Tibial artery (tissue), 4 donors: Measurements from ENCODE around the gene BICC1.

Source experiments
- DNase-seq, 2 donors: peaks; one replicate each; pipeline ENCODE4 v3.0.0-alpha.2; 2019
- H3K27ac ChIP-seq, 2 donors: fragments of 200-600 bp; sonication (generic) in 1 of 2; 1 replicate in 1 of 2; 2 replicates in 1 of 2; pipeline ENCODE4 v1.5.1; 2018 to 2019; ENCODE audit warnings: mild to moderate bottlenecking in 1 of 2
- H3K27me3 ChIP-seq, 2 donors: fragments of 200-600 bp; sonication (generic) in 1 of 2; one replicate each; pipeline versions ENCODE4 v1.5.1 to v1.6.0; 2016 to 2019
- H3K36me3 ChIP-seq, 3 donors: fragments of 200-600 bp; sonication (generic) in 2 of 3; one replicate each; pipeline ENCODE4 v1.5.1; 2016 to 2019; ENCODE audit warnings: mild to moderate bottlenecking in 2 of 3
- H3K4me1 ChIP-seq, 4 donors: fragments of 200-600 bp; sonication (generic) in 2 of 4; 1 replicate in 3 of 4; 2 replicates in 1 of 4; pipeline ENCODE4 v1.5.1; 2016 to 2019
- H3K4me3 ChIP-seq, 2 donors: fragments of 200-600 bp; sonication (generic) in 1 of 2; 1 replicate in 1 of 2; 2 replicates in 1 of 2; pipeline ENCODE4 v1.5.1; 2018 to 2019; ENCODE audit warnings: mild to moderate bottlenecking in 2 of 2
- H3K9me3 ChIP-seq, 3 donors: fragments of 200-600 bp; sonication (generic) in 1 of 3; one replicate each; pipeline ENCODE4 v1.5.1; 2016 to 2019
- CTCF ChIP-seq, 2 experiments: fragments of 200-600 bp in 1 of 2; fragments of 450-650 bp in 1 of 2; IDR thresholded peaks; one replicate each; pipeline ENCODE4 v1.5.1; 2017 to 2019; ENCODE audit warnings: antibody characterized with exemption in 2 of 2, mild to moderate bottlenecking in 1 of 2, moderate library complexity in 1 of 2
- intact Hi-C: fragments of 100-400 bp; cut with DNase I; formaldehyde crosslinking; loops from one replicate; pipeline ENCODE4 v1.15.0; 2023; ENCODE audit warnings: low total_unique reads

The BICC1 gene

DNA sequence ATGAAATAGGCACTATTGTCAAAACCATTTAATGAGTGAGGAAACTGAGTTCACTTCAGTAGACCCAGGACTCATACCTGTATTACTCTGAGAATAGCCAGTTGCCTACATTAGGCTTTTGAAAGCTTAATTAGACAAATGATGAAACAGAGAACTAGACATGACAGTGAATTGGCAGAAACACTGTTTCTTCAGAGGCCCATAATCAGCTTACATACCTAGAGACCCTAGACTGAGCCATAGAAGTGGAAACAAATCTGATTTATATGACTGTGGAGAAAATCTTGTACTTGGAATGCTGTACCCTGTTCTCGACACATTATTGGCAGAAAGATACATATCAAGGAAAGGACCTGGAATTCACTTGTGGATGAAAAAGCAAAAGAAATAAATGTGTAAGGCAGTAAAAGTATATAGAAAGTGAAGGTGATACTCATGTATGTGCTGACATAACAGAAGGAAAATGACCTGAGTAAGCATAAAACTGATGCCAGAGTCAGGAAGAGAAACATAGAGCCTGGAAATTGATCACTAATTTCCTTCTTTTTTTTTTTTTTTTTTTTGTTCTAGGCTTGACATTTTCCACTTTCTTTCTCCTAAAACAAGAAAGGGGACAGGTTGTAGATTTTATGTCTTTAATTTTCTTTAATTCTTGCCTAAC is 251.5 kb downstream of the BICC1 start:
- DNase-seq: no peak
- TF ChIP-seq CTCF (IDR thresholded peaks at IDR 0.05): no peak
- intact Hi-C loops: no loop called here
- Histone ChIP-seq H3K4me1 (no peaks in the 10 kb centered on the region), H3K9me3 (peaks cover 0 to 10% (median 3%) of the 10 kb centered on the region in 3 donors), H3K4me3 (no peak overlapping the region), H3K27me3 (no peaks in the 10 kb centered on the region), H3K36me3 (no peaks in the 10 kb centered on the region), H3K27ac (no peak overlapping the region)

GRCh38 chr10:58765910-58766309 is 253.2 kb downstream of the BICC1 start:
- Histone ChIP-seq H3K9me3 (peaks cover 0 to 10% (median 3%) of the 10 kb centered on the region in 3 donors), H3K4me1 (no peaks in the 10 kb centered on the region), H3K27ac (no peak overlapping the region), H3K4me3 (no peak overlapping the region), H3K27me3 (no peaks in the 10 kb centered on the region), H3K36me3 (no peaks in the 10 kb centered on the region)
- intact Hi-C loops: no loop called here
- no peak for TF ChIP-seq CTCF (IDR thresholded peaks at IDR 0.05)
- DNase-seq: no peak

- H3K27me3 ChIP-seq: no peaks in the 10 kb centered on the region
- H3K4me1 ChIP-seq: no peaks in the 10 kb centered on the region
- no peak for TF ChIP-seq CTCF (IDR thresholded peaks at IDR 0.05)
- DNase-seq: no peak
- intact Hi-C loops: no loop called here
- peaks cover 0 to 10% (median 3%) of the 10 kb centered on the region in 3 donors for H3K9me3 ChIP-seq
- no peaks in the 10 kb centered on the region for H3K36me3 ChIP-seq
- no peak overlapping the region for H3K27ac ChIP-seq
- no peak overlapping the region for H3K4me3 ChIP-seq
Observed at GRCh38 chr10:58767652-58768051, 255.0 kb downstream of the BICC1 start.

DNA sequence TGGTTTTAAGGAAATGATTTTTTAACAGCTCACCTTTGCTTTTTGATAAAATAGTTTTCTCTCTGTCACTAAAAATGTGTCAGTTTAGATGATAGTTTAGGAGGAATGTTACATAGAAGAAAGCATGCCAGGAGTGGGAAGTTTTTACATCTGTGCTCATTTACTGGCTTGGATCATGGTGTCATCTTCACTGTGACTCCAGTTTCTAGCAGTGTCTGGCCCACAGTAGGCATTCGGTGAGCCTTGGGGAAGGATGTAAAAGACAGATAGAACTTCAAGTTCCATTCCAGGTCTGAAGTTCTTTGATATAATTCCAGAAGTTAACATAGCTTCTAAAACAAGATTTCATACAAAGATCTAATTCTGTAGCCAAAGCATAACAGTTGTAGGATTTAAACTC is 259.2 kb downstream of the BICC1 start:
- Histone ChIP-seq H3K9me3 (peaks cover 0 to 10% (median 2%) of the 10 kb centered on the region in 3 donors), H3K4me1 (peaks cover 0 to 8% (median 2%) of the 10 kb centered on the region in 4 donors), H3K36me3 (no peaks in the 10 kb centered on the region), H3K27me3 (no peaks in the 10 kb centered on the region), H3K27ac (no peak overlapping the region), H3K4me3 (no peak overlapping the region)
- no peak for DNase-seq
- intact Hi-C loops: no loop called here
- no peak for TF ChIP-seq CTCF (IDR thresholded peaks at IDR 0.05)

- Histone ChIP-seq H3K4me1 (peaks cover 0 to 8% (median 2%) of the 10 kb centered on the region in 4 donors), H3K27ac (no peak overlapping the region), H3K36me3 (no peaks in the 10 kb centered on the region), H3K27me3 (no peaks in the 10 kb centered on the region), H3K4me3 (no peak overlapping the region), H3K9me3 (peaks cover 0 to 3% (median 0%) of the 10 kb centered on the region in 3 donors)
- no peak for TF ChIP-seq CTCF (IDR thresholded peaks at IDR 0.05)
- intact Hi-C loops: no loop called here
- DNase-seq: no peak
Observed at GRCh38 chr10:58772758-58773157, 260.1 kb downstream of the BICC1 start.
